Inflammatory macrophage treated with lipopolysaccharide for 1 hour (primary cell): ENCODE data around the gene PRKN.

Experiments used
- DNase-seq, 2 donors: peaks; one replicate each; pipeline ENCODE4 v3.0.0-alpha.2; 2020 to 2022

Gene PRKN

DNA sequence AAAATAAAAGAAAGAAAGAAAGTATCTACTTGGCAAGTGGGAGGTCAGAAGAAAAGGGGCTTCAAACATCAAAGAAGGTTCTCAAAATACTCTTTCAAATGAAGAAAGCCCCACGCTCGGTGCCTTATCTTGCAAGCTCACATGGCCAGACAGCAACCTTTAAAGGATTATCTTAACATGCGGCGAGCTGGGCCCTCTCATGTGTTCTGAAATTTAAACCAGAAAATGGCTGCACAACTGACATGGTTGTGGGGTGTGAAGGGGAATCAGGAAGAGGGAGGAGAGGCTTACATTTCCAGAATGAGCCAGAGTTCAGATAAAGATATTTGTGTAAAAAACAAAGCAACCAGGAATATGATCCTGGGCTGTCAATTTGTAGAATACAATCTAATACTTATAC lies 363.1 kb downstream of the PRKN start:
- no peak for DNase-seq

DNA sequence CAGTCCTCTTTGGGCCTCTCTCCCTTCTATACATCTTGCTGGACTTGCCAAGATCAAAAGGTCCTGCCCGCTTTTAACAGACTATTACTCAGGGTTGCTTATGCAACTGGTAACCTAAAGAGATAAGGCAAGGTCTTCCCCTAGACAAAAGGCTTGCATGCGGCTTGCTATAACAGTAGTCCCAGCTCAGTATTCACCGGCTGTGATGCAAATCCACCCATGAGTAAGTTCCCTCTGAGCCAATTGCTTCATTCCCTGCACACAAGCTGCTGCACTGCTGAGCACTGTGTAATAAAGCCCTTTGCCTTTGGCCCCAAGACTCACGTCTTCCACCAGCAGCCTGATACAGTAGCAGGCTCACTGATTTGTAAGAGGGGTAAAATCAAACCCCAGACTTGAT lies 363.8 kb downstream of the PRKN start:
- no peak for DNase-seq

DNA sequence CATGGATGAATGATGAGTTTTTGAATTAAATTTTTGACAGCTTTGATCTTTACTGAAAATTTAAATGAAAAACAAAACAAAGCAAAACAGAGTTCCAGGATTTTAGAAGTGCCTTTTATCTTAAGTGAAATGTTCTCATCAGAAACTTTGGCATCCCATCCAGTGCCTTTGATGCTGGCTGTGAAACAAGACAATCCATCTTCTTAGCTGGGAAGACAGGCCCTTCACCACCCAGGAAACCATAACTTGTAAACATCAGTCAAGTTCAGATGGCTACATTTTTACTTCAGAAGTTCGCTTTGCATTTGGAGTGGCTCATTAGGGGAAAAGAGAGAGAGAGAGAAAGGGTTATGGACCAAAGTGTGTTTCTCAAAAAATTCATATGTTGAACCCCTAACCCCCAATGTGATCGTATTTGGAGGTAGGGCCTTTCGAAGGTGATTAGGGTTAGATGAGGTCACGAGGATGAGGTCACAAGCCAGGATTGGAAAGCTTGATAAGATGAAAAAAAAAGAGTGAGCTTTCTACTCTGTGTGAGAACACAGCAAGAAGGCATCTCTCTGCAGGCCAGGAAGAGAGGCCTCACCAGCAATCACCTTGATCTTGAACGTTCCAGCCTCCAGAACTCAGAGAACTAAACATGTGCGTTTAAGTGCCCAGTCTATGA lies 366.5 kb downstream of the PRKN start:
- DNase-seq = no peak

DNA sequence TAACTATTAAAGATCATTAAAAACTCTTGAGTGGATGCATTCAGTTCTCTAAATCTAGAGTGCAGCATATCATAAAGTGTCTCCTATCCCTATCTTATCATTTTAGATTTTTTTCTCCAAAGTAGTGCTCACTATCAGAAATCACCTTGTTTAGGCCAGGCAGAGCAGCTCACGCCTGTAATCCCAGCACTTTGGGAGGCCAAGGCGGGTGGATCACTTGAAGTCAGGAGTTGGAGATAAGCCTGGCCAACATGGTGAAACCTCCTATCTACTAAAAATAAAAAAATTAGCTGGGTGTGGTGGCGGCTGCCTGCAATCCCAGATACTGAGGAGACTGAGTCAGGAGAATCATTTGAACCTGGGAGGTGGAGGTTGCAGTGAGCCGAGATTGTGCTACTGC lies 368.9 kb downstream of the PRKN start:
- DNase-seq = no peak

DNA sequence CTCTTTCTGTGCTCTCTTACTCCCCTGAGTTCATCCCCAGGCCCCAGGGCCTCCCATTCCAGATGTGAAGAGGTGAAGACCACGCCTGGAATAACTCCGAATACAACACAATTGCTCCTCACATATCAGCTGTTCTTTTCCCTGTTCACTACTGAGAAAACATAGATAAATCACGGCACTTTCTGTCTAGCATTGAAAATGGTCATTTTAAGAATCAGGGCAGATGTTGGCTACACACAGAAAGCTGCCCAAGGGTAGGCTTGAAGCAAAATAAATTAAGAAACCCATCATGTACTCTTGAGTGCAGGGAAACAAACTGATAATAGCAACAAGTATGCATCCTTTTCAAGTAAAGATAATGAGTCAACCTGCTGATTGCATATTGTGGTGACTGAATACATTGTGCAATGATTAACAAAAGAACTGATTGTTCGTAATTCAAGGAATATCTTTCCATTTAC lies 382.5 kb downstream of the PRKN start:
- DNase-seq = no peak

DNA sequence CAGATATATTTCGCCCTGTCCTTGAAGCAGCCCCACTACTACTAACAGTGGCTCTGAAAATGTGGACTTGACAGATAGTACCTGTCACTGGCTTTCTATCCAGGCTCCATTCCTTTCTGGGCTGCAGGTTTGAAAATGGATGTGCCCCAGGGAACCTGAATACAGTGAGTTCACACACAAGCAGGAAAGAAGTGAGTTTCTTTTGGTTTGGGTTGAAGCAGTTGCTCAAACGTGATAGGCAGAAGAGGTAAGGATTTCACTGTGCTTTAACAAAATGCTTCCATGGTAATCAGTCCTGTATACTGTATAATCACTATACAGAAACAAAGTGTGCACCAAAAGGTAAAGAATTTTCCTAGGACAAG lies 382.9 kb downstream of the PRKN start:
- no peak for DNase-seq

DNA sequence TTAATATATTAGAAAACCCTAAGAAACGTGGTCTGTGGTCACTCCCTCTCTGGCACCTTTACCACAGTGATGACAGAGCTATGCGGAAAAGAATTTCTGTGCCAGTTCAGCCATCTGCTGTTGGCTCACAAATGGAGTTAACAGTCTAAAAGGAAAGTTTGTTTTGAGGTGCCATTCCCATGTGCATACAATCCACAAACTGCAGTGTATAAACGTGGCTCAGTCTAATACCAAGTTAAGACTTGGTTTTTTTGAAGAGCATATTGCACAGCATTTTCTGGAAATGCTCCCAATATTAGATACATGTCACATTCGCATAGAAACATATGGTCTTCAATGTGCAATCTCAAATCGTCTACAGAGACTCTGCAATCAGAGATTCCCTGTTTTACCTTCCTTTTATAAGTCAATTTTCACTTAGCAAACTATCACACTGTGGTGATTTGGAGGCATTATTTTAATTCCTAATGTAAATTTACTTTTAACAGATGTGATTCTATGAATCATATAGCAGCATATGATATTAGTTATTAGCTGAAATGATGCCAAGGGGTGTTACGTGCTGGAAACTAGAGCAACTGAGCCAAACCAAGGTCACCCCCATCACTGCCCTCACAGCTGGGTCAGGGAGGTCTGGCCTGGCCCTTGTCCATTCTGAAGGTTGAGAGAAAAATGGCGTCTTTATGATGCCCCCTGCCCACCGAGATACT lies 383.5 kb downstream of the PRKN start:
- DNase-seq = no peak

DNA sequence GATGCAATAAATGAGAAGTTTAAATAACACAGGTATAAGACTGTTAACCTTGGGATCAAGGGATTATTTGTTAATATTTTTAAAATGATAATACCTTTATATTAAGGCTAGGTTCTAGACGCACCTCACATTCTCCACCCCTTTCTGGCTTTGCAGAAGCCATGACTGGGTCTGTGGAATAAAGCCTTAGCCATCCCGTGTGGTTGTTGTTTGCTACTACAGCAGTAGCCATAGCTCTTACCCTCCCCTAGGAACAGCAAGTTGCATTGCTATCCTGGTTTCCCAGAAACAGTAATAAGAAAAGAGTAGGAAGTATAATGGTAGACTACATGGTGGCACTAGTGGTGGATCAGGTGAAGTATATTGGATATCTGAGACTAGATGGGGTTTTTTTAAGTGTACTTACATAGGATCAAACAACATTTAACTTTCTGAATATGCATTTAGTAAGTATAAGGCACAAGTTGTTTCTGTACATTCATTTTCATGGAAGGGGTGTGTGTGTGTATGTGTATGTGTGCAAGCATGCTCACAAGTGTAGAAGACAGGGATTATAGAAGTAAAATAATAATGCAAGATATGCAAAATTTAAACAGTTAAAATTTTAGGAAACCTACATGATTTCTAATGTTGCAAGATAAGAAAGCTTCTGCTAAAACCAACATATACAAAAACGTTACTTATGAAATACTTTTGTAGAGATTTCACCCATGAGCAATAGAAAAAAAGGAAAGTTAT lies 384.2 kb downstream of the PRKN start:
- DNase-seq = no peak

DNA sequence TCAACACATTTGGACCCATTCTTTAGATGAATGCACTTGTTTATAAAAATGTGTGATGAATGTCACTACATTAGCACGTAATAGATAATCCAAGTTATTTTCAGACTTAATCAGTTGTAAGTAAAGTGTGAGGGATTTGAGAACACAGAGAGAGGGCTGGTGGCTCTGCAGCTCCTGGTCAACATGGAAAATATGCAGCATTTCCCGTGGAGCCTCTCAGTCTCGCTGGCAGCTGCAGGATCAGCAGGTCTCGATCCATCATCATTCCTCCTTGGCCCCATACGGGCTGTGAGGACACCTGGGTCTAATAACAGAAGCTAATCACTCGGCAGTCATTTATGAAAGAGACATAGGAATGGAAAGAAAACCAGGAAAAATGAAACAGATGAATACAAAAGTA lies 390.2 kb downstream of the PRKN start:
- no peak for DNase-seq

DNA sequence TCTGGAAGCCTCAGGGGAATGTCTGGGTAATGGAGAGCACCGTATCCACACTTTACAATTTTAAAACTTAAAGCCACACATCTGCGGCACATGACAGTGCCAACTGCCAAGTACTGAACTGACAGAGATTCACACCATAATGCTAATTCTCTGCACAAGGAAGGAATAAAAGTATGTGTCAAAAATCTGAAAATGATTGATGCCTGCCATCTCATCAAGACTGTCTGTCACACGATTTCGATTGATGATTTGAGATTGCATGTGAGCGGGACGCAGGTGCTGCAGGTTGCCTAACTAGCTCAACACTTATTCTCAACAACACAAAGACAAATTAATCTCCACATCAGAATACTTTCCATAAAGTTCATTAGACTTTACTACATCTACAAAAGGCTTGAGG lies 391.2 kb downstream of the PRKN start:
- no peak for DNase-seq

DNA sequence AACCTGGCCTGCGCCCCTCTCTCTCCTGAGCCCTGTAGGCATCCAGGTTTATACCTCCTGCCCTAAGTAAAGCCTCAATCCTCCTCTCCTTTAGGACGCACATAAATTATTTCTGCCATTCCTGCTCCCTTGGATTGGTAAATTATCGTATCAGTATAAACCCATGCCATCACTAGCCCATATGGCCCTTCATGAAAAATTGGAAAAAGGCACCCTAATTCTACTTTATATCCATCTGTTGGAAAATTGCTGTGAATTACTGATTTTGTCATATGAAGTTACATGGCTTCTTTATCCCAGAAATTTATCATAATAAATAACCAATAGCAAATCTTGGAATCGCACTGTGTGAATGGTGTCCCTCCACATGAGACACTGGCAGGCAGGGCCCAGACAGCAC lies 395.2 kb downstream of the PRKN start:
- no peak for DNase-seq

DNA sequence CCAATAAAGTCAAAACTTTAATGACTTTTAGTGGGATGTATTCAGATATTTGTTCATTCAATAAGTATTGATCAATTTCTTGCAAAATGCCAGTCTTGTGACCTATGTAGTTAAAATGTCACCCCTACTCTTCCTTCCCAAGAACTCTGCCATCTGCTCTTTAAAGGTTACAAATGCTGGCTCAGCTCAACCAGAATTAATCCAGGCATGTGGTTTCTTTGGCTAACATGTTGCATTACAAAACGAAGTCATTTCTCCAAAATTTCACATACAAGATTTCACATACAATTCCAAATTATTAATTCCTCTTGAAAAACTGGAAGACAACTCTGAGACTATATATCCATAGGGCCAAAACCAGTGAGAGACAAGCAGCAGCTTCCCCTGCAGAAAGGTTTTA lies 395.7 kb downstream of the PRKN start:
- DNase-seq = no peak

DNA sequence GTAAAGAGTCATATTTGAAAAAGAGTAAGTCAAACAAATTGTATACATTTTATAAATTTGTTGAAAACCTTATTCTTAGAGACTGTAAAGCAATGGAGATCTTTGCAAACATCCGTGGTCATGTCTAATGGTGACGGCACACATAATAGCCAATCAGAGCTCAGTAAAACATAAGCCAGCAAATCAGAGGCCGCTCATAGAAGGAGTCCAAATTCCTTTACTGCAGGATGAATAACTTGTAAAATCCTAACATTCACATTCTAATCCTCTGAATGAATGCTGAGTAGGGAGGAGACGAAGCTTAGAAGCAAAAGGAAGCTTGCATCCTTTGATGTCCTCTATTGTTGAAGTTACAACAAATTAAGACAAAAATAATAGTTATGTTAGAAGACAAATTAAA lies 401.7 kb downstream of the PRKN start:
- DNase-seq = no peak

DNA sequence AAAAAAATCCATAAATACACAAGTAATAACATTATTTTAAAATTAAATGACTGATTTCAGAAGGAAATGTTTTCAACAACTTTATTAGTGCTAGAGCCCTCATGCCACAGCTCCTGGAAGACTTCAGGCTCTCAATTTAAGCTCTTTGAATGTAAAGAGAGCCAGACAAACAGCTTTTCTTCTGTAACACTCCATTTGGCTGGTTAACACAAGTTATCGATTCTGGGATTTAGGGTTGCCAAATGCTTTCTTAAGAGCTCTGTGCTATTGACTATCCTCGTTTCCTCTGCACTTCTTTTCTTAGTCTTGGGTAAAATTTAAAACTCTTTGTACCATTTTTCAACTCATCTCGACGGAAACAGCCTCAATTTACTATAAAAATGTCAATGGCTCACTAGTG lies 402.5 kb downstream of the PRKN start:
- no peak for DNase-seq

DNA sequence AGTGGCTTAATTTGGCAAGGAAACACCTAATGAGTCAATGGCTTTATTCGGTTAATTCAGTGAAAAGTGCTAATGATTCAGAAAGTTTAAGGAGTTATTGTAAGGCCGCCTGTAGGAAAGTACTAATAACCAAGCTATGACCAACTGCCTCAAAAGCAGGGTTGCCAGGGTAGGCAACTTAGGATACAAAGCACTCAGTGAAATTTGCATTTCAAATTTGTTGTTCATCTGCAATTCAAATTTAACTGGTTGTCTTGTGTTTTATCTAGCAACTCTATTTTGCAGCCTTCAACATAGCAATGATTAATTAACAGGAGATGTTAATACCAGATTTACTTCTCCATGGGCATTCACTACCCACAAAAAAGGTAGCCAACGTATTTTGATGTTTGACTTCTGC lies 412.3 kb downstream of the PRKN start:
- no peak for DNase-seq

DNA sequence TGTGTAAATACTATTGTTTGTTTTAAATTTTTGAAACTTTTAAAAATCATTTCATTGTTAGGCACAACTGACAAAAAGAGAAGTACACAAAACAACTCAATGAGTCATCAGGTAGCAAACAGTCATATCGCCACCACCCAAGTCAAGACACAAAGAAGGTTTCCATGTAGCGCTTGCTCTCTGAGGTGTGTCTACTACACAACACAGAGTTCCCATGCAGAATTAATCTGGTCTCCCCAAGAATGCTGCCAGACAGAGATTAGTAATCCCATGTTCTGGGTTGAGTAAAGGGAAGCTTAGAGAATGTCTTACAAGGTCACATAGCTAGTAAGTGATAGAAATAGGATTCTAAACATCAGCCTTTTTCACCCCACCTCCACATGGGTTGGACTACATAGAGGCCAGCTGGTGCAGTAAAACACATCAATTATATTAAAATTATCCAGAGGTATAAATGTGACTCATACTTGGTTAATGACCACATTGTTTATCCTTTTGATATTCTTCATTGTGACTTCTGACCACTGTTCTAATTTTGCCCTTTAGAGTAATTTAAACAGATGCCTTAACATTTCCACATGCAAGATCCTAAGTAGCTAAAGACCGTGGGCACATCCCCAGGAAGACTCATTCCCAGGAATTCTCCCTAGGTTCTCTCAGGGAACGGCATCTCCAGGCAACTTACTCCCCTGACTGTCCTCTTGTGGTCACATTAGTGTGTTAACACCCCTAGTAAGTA lies 413.5 kb downstream of the PRKN start:
- no peak for DNase-seq

DNA sequence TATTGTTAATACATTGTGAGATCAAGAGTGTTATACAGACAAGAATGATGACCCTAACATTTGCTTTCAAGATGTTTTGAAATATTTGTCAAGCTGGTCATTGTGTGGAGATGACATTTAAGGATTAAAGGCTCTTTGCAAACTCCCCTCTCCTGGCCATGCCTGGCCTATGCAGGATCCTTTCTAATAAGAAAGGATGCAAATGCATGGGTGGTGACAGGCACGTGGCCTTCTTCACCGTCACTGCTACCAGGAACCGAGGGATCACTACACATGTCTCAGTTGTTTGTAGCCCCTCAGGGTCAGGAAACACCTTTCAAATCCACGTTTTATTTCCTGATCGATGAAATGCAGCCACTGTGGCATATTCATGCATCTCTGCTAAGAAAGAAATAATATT lies 419.7 kb downstream of the PRKN start:
- DNase-seq = no peak

DNA sequence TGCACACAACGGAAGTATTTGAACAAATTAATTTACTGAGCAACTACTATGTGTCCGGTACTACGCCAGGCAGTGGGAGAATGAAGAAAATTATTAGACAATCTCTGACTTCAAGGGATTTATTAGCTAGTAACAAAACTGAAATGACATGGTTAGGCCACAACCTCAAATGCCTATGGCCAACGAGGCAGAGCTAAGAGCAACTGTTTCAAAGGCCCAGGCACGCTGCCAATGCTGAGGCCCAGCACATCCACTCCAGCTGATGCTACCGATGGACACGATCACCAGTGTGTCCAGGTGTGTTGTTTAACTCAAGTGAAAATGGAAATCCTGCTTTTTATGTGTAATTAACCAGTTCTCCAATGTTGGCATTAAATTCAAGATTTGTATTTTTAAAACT lies 420.9 kb downstream of the PRKN start:
- no peak for DNase-seq

DNA sequence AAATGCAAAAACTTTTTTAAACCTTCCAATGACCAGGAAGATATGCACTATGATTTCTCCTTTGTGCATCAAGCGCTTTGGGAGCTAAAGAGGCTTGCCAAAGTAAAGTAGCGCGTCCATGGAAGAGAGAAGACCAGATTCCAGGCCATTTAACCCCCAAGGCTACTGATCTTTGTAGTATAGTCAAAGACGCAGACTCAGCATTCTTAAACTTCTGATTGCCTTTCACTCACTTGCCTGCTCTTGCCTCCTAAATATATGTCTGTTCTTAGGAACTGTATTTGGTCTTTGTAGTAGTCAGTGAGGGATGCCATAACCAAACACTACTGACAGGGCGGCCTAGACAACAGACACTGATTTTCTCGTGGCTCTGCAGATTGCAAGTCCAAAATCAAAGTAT lies 426.4 kb downstream of the PRKN start:
- DNase-seq = no peak

DNA sequence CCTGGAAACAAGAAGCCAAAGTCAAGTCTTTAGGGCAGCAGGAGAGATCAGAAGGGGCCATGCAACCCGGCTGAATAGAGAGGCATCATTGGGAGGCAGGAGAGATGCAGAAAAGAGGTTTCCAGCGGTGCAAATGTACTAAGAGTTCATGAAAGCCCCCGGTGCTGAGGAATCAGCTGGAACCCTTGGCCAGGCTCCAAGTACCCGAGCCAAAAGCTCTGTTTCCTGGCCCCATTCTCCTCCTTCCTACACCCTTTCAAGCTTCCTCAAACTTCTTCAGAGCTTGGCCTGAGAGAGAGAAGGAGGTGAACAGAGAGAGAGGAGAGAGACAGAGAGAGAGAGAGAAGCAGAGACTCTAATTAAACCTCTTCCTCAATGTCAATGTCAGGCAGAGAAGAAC lies 433.5 kb downstream of the PRKN start:
- no peak for DNase-seq

DNA sequence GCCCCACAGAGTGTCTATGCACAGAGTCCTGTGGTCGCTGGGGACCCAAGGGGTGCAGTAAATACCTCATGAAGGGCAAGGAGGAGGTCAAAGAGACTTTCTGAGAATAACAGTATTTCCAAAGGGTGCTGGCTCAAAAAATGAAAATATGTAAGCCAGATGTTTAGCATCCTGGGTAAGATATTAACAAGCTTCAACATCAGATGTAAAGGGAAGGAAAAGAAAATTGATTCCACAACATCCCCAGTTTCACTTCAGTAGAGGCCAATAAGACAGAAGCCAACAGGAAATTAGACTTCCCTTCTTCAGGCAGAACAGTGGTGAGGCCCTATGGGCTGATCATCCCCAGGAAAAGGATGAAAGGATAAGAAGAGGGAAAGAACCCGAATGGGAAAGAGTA lies 434.7 kb downstream of the PRKN start:
- DNase-seq = no peak

DNA sequence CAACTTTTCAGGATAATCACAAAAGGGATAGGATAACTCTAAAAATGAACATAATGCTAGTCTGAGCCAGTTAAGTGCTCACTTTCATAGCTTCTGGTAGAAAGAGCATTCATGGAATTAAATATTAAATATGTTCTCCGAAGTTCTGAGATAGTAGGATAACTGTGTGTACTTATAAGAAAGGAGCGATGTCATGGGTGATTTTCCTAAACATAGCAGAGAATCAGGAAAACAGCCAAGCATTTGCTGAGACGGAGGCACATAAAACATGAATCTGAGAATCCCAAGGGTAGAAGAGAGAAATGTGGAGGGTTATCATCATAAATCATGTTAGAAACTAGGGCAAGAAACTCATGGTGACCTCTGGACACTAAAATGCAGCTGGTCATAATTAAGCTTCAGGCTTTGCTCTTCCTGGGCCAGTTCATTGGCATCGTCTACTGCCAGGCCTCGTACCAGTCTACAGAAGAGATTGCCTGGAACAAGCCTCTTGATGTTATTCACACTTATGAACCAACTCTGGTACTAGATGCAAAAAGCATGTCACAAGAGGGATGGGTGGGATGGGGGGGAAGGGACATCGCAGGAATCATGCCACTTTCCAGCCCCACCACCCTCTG lies 436.6 kb downstream of the PRKN start:
- DNase-seq = no peak

DNA sequence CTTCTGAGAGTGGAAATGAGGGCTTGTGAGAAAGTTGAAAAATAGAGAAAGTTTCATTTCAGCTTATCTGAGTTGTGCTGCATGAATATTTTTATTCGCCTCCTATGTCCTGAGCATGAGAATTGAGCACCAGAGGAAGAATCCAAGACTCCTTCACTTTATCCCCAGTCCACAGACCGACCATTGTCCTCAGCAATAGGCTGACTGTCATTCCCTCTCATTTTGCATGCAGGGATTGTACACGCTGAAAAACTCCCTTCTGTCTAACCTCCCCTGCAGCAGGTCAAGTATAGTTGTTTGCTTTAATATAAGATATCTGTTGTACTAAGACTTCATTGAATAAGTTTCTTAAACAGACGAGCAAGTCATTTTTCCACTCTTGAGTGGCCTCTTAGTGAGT lies 437.6 kb downstream of the PRKN start:
- DNase-seq = no peak
